H1 (cell line): ENCODE results near the gene DENND2A. TPM values are rescaled to one million over a fixed set of nuclear protein-coding genes. Genes with fewer than 3 reads are reported as not detected.

Experiments used
- CTCF ChIA-PET: fragments of 300-600 bp; sonication (Branson Sonifier 250); formaldehyde crosslinking; loops from one replicate; lab custom pipeline; 2021; ENCODE audit not compliant: partially characterized antibody; lab: Charles Lee
- POLR2A ChIA-PET: fragments of 300-600 bp; sonication (Branson Sonifier 250); formaldehyde crosslinking; loops from one replicate; lab custom pipeline; 2021; ENCODE audit warnings: inconsistent platforms; ENCODE audit not compliant: partially characterized antibody; lab: Charles Lee
- DNase-seq, 2 experiments: peaks; one replicate each; pipeline versions ENCODE4 v3.0.0 to v3.0.0-alpha.2; 2010 to 2022; ENCODE audit warnings: low spot score in 2 of 2, low read depth in 1 of 2, mixed read lengths in 1 of 2
- FAIRE-seq: peaks from 2 replicates; lab custom pipeline; 2011; peaks lifted over from hg19 to GRCh38; lab: Jason Lieb, UNC
- H2AFZ ChIP-seq: 2 replicates; pipeline ENCODE4 v1.8.1; 2012; ENCODE audit warnings: low read length, inconsistent platforms
- H2AK5ac ChIP-seq: 2 replicates; pipeline ENCODE4 v1.6.1; 2013; ENCODE audit warnings: low read depth, low read length
- H2BK120ac ChIP-seq: replicated peaks from 2 replicates; pipeline ENCODE3; 2013; ENCODE audit warnings: low read depth, low read length, inconsistent platforms
- H2BK12ac ChIP-seq: 2 replicates; pipeline ENCODE4 v1.6.1; 2013; ENCODE audit warnings: low read depth, low read length
- H2BK15ac ChIP-seq: 2 replicates; pipeline ENCODE4 v1.6.1; 2013; ENCODE audit warnings: low read length
- H2BK20ac ChIP-seq: 2 replicates; pipeline ENCODE4 v1.6.1; 2013; ENCODE audit warnings: low read length
- H2BK5ac ChIP-seq: 2 replicates; pipeline ENCODE4 v1.6.1; 2013; ENCODE audit warnings: low read depth, low read length
- H3K14ac ChIP-seq: 2 replicates; pipeline ENCODE4 v1.6.1; 2013; ENCODE audit warnings: inconsistent platforms; ENCODE audit not compliant: insufficient read length
- H3K18ac ChIP-seq: 2 replicates; pipeline ENCODE4 v1.6.1; 2013; ENCODE audit warnings: low read length; ENCODE audit errors: extremely low read depth
- H3K23ac ChIP-seq: 2 replicates; pipeline ENCODE4 v1.6.1; 2013; ENCODE audit warnings: inconsistent platforms; ENCODE audit not compliant: insufficient read length
- H3K23me2 ChIP-seq: 2 replicates; pipeline ENCODE4 v1.6.1; 2013; ENCODE audit warnings: low read depth, low read length
- H3K27ac ChIP-seq: 2 replicates; pipeline ENCODE4 v1.6.1; 2011; ENCODE audit warnings: low read depth, low read length, inconsistent platforms
- H3K27me3 ChIP-seq, 4 experiments: replicated peaks in 1 of 4; 1 replicate in 1 of 4; 2 replicates in 3 of 4; pipeline versions ENCODE4 v1.6.1 to v1.8.1; 2011 to 2013; ENCODE audit warnings: low read length in 3 of 4, mild to moderate bottlenecking in 3 of 4, inconsistent platforms in 2 of 4, mixed read lengths in 2 of 4, moderate library complexity in 1 of 4; ENCODE audit not compliant: control insufficient read depth in 3 of 4, insufficient read depth in 3 of 4; ENCODE audit errors: extremely low read depth in 1 of 4
- H3K36me3 ChIP-seq, 4 experiments: 2 replicates each; pipeline versions ENCODE4 v1.6.1 to v1.8.1; 2011 to 2013; ENCODE audit warnings: mild to moderate bottlenecking in 4 of 4, low read length in 3 of 4, moderate library complexity in 2 of 4, control low read depth in 1 of 4, inconsistent platforms in 1 of 4; ENCODE audit not compliant: insufficient read depth in 4 of 4, control insufficient read depth in 2 of 4
- H3K4ac ChIP-seq: replicated peaks from 2 replicates; pipeline ENCODE3; 2013; ENCODE audit warnings: low read length, low read depth, mixed read lengths, inconsistent platforms; ENCODE audit not compliant: insufficient read length
- H3K4me1 ChIP-seq, 4 experiments: replicated peaks in 1 of 4; 1 replicate in 1 of 4; 2 replicates in 3 of 4; pipeline versions ENCODE4 v1.6.1 to v1.8.1; 2011 to 2013; ENCODE audit warnings: low read length in 3 of 4, inconsistent platforms in 2 of 4, mixed read lengths in 1 of 4; ENCODE audit not compliant: insufficient read depth in 4 of 4, control insufficient read depth in 3 of 4
- H3K4me2 ChIP-seq, 2 experiments: 2 replicates each; pipeline versions ENCODE4 v1.6.1 to v1.8.1; 2011 to 2013; ENCODE audit warnings: low read depth in 2 of 2, low read length in 2 of 2, control low read depth in 1 of 2, inconsistent platforms in 1 of 2, mild to moderate bottlenecking in 1 of 2; ENCODE audit not compliant: insufficient read depth in 1 of 2
- H3K4me3 ChIP-seq, 4 experiments: fragments of 200-600, 300-600 bp in 1 of 4; sonication (generic), shearing (Covaris generic), sonication (Bioruptor Twin) in 1 of 4; 2 replicates each; pipeline versions ENCODE4 v1.5.1 to v1.8.1; 2011 to 2016; ENCODE audit warnings: low read length in 4 of 4, low read depth in 3 of 4, control low read depth in 2 of 4, inconsistent platforms in 2 of 4, mild to moderate bottlenecking in 2 of 4, mixed read lengths in 1 of 4, moderate library complexity in 1 of 4; ENCODE audit not compliant: insufficient read depth in 2 of 4; ENCODE audit errors: extremely low read depth in 1 of 4
- H3K56ac ChIP-seq: replicated peaks from 2 replicates; pipeline ENCODE3; 2013; ENCODE audit warnings: low read depth, mild to moderate bottlenecking, mixed read lengths, low read length, inconsistent platforms; ENCODE audit not compliant: insufficient read length
- H3K79me1 ChIP-seq: 2 replicates; pipeline ENCODE4 v1.6.1; 2013; ENCODE audit warnings: low read depth, low read length, control low read depth
- H3K79me2 ChIP-seq, 2 experiments: 2 replicates each; pipeline versions ENCODE4 v1.6.1 to v1.8.1; 2012 to 2013; ENCODE audit warnings: low read length in 2 of 2, mild to moderate bottlenecking in 2 of 2, inconsistent platforms in 1 of 2; ENCODE audit not compliant: insufficient read depth in 2 of 2, control insufficient read depth in 1 of 2
- H3K9ac ChIP-seq, 4 experiments: replicated peaks in 1 of 4; 1 replicate in 1 of 4; 2 replicates in 3 of 4; pipeline versions ENCODE4 v1.6.1 to v1.8.1; 2011 to 2013; ENCODE audit warnings: low read depth in 3 of 4, low read length in 3 of 4, control low read depth in 2 of 4, mild to moderate bottlenecking in 2 of 4, moderate library complexity in 2 of 4, inconsistent platforms in 1 of 4; ENCODE audit errors: extremely low read depth in 1 of 4
- H3K9me3 ChIP-seq, 2 experiments: 2 replicates each; pipeline versions ENCODE4 v1.6.1 to v1.8.1; 2012 to 2013; ENCODE audit warnings: mild to moderate bottlenecking in 2 of 2, moderate library complexity in 2 of 2, control low read depth in 1 of 2, inconsistent platforms in 1 of 2, low read depth in 1 of 2, low read length in 1 of 2, mixed read lengths in 1 of 2; ENCODE audit not compliant: insufficient read depth in 2 of 2
- H4K20me1 ChIP-seq, 2 experiments: replicated peaks in 1 of 2; 2 replicates each; pipeline versions ENCODE3 to v1.8.1; 2011 to 2013; ENCODE audit warnings: inconsistent platforms in 2 of 2, low read length in 2 of 2, mild to moderate bottlenecking in 1 of 2; ENCODE audit not compliant: insufficient read depth in 2 of 2, control insufficient read depth in 1 of 2
- H4K5ac ChIP-seq: 2 replicates; pipeline ENCODE4 v1.6.1; 2013; ENCODE audit warnings: low read length, low read depth, mixed read lengths, inconsistent platforms; ENCODE audit not compliant: insufficient read length
- H4K8ac ChIP-seq: 2 replicates; pipeline ENCODE4 v1.8.0; 2013; ENCODE audit warnings: mild to moderate bottlenecking, moderate library complexity, low read length, inconsistent platforms; ENCODE audit not compliant: insufficient read depth; ENCODE audit errors: extremely low read depth
- H4K91ac ChIP-seq: replicated peaks from 2 replicates; pipeline ENCODE3; 2013; ENCODE audit warnings: low read length, mixed read lengths, inconsistent platforms; ENCODE audit not compliant: insufficient read length
- ASH2L ChIP-seq: fragments of 200-600, 300-600 bp; sonication (generic); IDR thresholded peaks from one replicate; pipeline ENCODE4 v1.7.1; 2017; ENCODE audit warnings: low read length
- CHD2 ChIP-seq: IDR thresholded peaks from 2 replicates; pipeline ENCODE4 v1.6.1; 2012; ENCODE audit warnings: low read length, improper control_type of control experiment
- CTBP2 ChIP-seq: IDR thresholded peaks from 2 replicates; pipeline ENCODE4 v1.7.0; 2011; ENCODE audit warnings: borderline replicate concordance, mild to moderate bottlenecking, moderate library complexity, mixed read lengths, low read length; ENCODE audit not compliant: insufficient read depth, insufficient read length
- KDM4A ChIP-seq: IDR thresholded peaks from one replicate; pipeline ENCODE4 v1.7.1; 2012; ENCODE audit warnings: low read depth, mild to moderate bottlenecking, moderate library complexity, low read length, inconsistent platforms; ENCODE audit not compliant: severe bottlenecking
- NANOG ChIP-seq: IDR thresholded peaks from 2 replicates; pipeline ENCODE4 v1.6.1; 2011; ENCODE audit warnings: low read length, low read depth, mild to moderate bottlenecking, inconsistent platforms; ENCODE audit not compliant: insufficient read depth, poor library complexity, severe bottlenecking
- POLR2AphosphoS5 ChIP-seq: IDR thresholded peaks from 2 replicates; pipeline ENCODE4 v1.6.1; 2011; ENCODE audit warnings: low read depth, low read length
- RFX5 ChIP-seq: IDR thresholded peaks from 2 replicates; pipeline ENCODE4 v1.6.1; 2011; ENCODE audit warnings: low read depth, low read length, improper control_type of control experiment, borderline replicate concordance
- SIRT6 ChIP-seq: IDR thresholded peaks from one replicate; pipeline ENCODE4 v1.7.1; 2012; ENCODE audit warnings: low read length, inconsistent platforms
- SUZ12 ChIP-seq: fragments of 200-600 bp; sonication (generic); IDR thresholded peaks from 2 replicates; pipeline ENCODE4 v1.6.1; 2012; ENCODE audit warnings: mild to moderate bottlenecking, inconsistent platforms, low read length, moderate library complexity, mixed read lengths
- WGBS, 2 experiments: shearing (Covaris generic) in 1 of 2; methylation state at CpG; one replicate each; pipeline versions ENCODE4 v1.1.6 to v1.1.7; 2013 to 2015; ENCODE audit warnings: low lambda C conversion rate in 2 of 2, mixed read lengths in 2 of 2, inconsistent platforms in 1 of 2, low coverage in 1 of 2, missing lambda C conversion rate in 1 of 2; ENCODE audit not compliant: insufficient replicate concordance in 2 of 2, insufficient coverage in 1 of 2, insufficient read length in 1 of 2; ENCODE audit errors: extremely low coverage in 1 of 2, missing lambda C conversion rate in 1 of 2; 5-methylcytosine and 5-hydroxymethylcytosine counted together
- polyA plus RNA-seq, 7 experiments: library from polyadenylated mRNA; depleted of rRNA in 3 of 7; stranded (reverse) in 5 of 7; unstranded in 2 of 7; fragments of >200 nt in 5 of 7; fragments of 200-250 nt in 2 of 7; gene quantifications; 1 replicate in 5 of 7; 2 replicates in 1 of 7; 4 replicates in 1 of 7; pipeline versions ENCODE4 v1.2.1 to v1.2.3, GENCODE V29; 2011 to 2013; ENCODE audit warnings: missing spikeins in 2 of 7, mixed read lengths in 2 of 7
- total RNA-seq: library from RNA; stranded (reverse); fragmentation: NEBNext Ultra II Directional; extraction: Animal tissue kit (Norgen Biotek cat#: 25700); gene quantifications from 2 replicates; pipeline ENCODE4 v1.2.1, GENCODE V29; 2021
- TF ChIP-seq, protein P1 (sequence below): IDR thresholded peaks from 2 replicates; pipeline ENCODE4 v1.6.1; 2012; ENCODE audit warnings: inconsistent platforms

DENND2A gene
- total and polyA plus RNA-seq, 2 of the 8 experiments (the other 6 are each of a cell fraction or from before 2014, with no cell fraction given) = 5.0 to 13.0 TPM

DNA sequence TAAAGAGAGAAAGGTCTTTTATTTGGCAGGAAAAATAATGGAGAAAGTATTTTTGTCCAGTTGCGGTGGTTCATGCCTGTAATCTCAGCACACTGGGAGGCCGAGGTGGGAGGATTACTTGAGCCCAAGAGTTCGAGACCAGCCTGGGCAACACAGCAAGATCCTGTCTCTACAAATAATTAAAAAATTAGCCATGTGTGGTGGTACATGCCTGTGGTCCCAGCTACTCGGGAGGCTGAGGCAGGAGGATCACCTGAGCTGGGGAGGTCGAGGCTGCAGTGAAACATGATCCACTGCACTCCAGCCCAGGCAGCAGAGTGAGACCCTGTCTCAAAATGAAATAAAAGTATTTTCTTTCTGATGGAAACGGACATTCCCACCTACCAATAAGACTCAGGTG is 83.5 kb downstream of the DENND2A start:
- H3K27ac ChIP-seq = no peak overlapping the region
- no peak overlapping the region for H2BK5ac ChIP-seq
- no peak overlapping the region for H3K4me2 ChIP-seq
- no peak overlapping the region for H3K4ac ChIP-seq
- H3K23me2 ChIP-seq = no peaks in the 10 kb centered on the region; the same call in 1 of the 2 replicates
- no peak overlapping the region for H3K18ac ChIP-seq
- no peaks in the 10 kb centered on the region for H3K79me2 ChIP-seq
- no peak overlapping the region for H4K91ac ChIP-seq
- H2BK15ac ChIP-seq = no peak overlapping the region
- H4K5ac ChIP-seq = no peak overlapping the region
- ChIA-PET CTCF (interaction anchor here (0.7 kb wide), 1 partner anchor 737 kb away, joined by 3 read pairs; no protein-coding TSS in a partner anchor), POLR2A (no interaction called here)
- H3K36me3 ChIP-seq = no peaks in the 10 kb centered on the region
- H3K9me3 ChIP-seq = no peaks in the 10 kb centered on the region
- DNase-seq (no peak), FAIRE-seq (no peak)
- no peak overlapping the region for H2AK5ac ChIP-seq
- no peak overlapping the region for H4K8ac ChIP-seq
- H3K14ac ChIP-seq = no peak overlapping the region
- peaks cover 0 to 2% (median 0%) of the 10 kb centered on the region in 4 experiments; a peak in 1 of 7 replicates for H3K4me1 ChIP-seq
- no peaks in the 10 kb centered on the region for H4K20me1 ChIP-seq
- H2BK12ac ChIP-seq = no peak overlapping the region
- TF ChIP-seq NANOG (no peak), CHD2 (no peak), CTBP2 (no peak), KDM4A (no peak), SIRT6 (no peak), SUZ12 (no peak), POLR2AphosphoS5 (no peak), RFX5 (no peak), ASH2L (no peak)
- TF ChIP-seq, protein P1, sequence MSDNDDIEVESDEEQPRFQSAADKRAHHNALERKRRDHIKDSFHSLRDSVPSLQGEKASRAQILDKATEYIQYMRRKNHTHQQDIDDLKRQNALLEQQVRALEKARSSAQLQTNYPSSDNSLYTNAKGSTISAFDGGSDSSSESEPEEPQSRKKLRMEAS = no peak
- H3K4me3 ChIP-seq = no peak overlapping the region
- H2BK120ac ChIP-seq = no peak overlapping the region
- no peak overlapping the region for H2BK20ac ChIP-seq
- no peaks in the 10 kb centered on the region for H3K27me3 ChIP-seq
- H3K56ac ChIP-seq = no peak overlapping the region
- no peak overlapping the region for H2AFZ ChIP-seq
- H3K79me1 ChIP-seq = no peaks in the 10 kb centered on the region
- H3K9ac ChIP-seq = no peak overlapping the region
- 98% methylated on average over 6 of the region's 6 CpGs; no CpG with 5 or more reads in 1 of the 2 experiments for WGBS, 2 experiments
- H3K23ac ChIP-seq = no peak overlapping the region
